ENCODE data around the gene RSPH1.

DNA sequence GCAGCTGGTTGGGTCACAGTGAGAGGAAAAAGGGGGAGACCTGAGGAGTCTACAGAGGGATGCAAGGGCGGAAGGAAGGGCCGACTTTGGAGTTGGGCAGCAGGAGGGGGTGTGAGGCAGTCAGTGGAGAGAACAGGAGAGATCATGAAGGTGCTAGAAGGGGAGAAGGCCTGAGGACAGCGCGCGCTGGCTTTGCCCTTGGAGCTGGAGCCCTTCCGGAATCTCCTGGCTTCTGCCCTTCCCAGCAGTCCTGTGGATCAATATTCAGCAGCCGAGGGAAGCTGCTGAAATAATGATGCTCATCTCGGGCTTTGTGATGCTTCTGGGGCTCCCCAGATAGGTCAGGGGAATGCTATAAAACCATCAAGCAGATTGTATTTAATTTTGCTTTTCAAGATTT is 44.4 kb upstream of the RSPH1 start:
- TF ChIP-seq, protein P1, sequence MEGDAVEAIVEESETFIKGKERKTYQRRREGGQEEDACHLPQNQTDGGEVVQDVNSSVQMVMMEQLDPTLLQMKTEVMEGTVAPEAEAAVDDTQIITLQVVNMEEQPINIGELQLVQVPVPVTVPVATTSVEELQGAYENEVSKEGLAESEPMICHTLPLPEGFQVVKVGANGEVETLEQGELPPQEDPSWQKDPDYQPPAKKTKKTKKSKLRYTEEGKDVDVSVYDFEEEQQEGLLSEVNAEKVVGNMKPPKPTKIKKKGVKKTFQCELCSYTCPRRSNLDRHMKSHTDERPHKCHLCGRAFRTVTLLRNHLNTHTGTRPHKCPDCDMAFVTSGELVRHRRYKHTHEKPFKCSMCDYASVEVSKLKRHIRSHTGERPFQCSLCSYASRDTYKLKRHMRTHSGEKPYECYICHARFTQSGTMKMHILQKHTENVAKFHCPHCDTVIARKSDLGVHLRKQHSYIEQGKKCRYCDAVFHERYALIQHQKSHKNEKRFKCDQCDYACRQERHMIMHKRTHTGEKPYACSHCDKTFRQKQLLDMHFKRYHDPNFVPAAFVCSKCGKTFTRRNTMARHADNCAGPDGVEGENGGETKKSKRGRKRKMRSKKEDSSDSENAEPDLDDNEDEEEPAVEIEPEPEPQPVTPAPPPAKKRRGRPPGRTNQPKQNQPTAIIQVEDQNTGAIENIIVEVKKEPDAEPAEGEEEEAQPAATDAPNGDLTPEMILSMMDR (IDR thresholded peaks at IDR 0.05) = no peak
- TF ChIP-seq POLR2A (IDR thresholded peaks at IDR 0.05) (no peak), POLR2AphosphoS5 (IDR thresholded peaks at IDR 0.05) (no peak)
